Measurements from ENCODE around the gene FOCAD.
"Not testable (repeated sequence)": the region's sequence is repeated elsewhere in the genome, so short reads cannot be mapped to it uniquely, and the experiment has no call there.

The FOCAD gene

GRCh38 chr9:20684035-20684874, at the start of gene FOCAD:
Gene FOCAD, plus strand, starts transcription at chr9:20684259. Its CDS starts 31,095 bp downstream, at chr9:20715354.
- peak; percentile 88 for DNase-seq

GRCh38 chr9:20634895-20635294, 49.2 kb upstream of the FOCAD start:
- DNase-seq = no peak

GRCh38 chr9:20636888-20637440, 47.1 kb upstream of the FOCAD start:
- no peak for DNase-seq

- DNase-seq = no peak
Observed at GRCh38 chr9:20640331-20641187, 43.5 kb upstream of the FOCAD start.

- DNase-seq = no peak
Observed at GRCh38 chr9:20642045-20642444, 42.0 kb upstream of the FOCAD start.

GRCh38 chr9:20643660-20644059, 40.4 kb upstream of the FOCAD start:
- DNase-seq = no peak

- DNase-seq = no peak
Observed at GRCh38 chr9:20646656-20647055, 37.4 kb upstream of the FOCAD start.

GRCh38 chr9:20649381-20649780, 34.7 kb upstream of the FOCAD start:
- DNase-seq = no peak

GRCh38 chr9:20650313-20650712, 33.7 kb upstream of the FOCAD start:
- no peak for DNase-seq

GRCh38 chr9:20650750-20651299, 33.2 kb upstream of the FOCAD start:
- peak; percentile 18 for DNase-seq

GRCh38 chr9:20651939-20652338, 32.1 kb upstream of the FOCAD start:
- no peak for DNase-seq

- DNase-seq = not testable (repeated sequence)
Observed at GRCh38 chr9:20658246-20658667, 25.8 kb upstream of the FOCAD start.

- DNase-seq = no peak
Observed at GRCh38 chr9:20658677-20659473, 25.2 kb upstream of the FOCAD start.

- DNase-seq = no peak
Observed at GRCh38 chr9:20659474-20659967, 24.5 kb upstream of the FOCAD start.

GRCh38 chr9:20662156-20662555, 21.9 kb upstream of the FOCAD start:
- DNase-seq = peak; percentile 33

GRCh38 chr9:20663133-20663532, 20.9 kb upstream of the FOCAD start:
- no peak for DNase-seq

GRCh38 chr9:20664501-20664900, 19.6 kb upstream of the FOCAD start:
- DNase-seq = no peak

- no peak for DNase-seq
Observed at GRCh38 chr9:20670395-20670794, 13.7 kb upstream of the FOCAD start.

GRCh38 chr9:20671635-20672034, 12.4 kb upstream of the FOCAD start:
- DNase-seq = no peak

GRCh38 chr9:20673537-20673936, 10.5 kb upstream of the FOCAD start:
- DNase-seq = not testable (repeated sequence)

GRCh38 chr9:20681467-20681866, 2.6 kb upstream of the FOCAD start:
- DNase-seq = no peak
